Natural killer cell (primary cell): ENCODE data around the gene CRKL. TPM values are rescaled to one million over a fixed set of nuclear protein-coding genes. Genes with fewer than 3 reads are reported as not detected.
"Not testable (repeated sequence)": the region's sequence is repeated elsewhere in the genome, so short reads cannot be mapped to it uniquely, and the experiment has no call there.

Experiments used
- ATAC-seq, 3 donors: fragments of 150-1000 bp in 2 of 3; fragments of 200-7000 bp in 1 of 3; cut with Tn5 transposase; 1 replicate in 1 of 3; 2 replicates in 2 of 3; pipeline ENCODE4 v1.10.0; 2021; ENCODE audit warnings: mild to moderate bottlenecking in 2 of 3, moderate library complexity in 2 of 3
- DNase-seq, 2 donors: peaks; one replicate each; pipeline versions ENCODE4 v3.0.0 to v3.0.0-alpha.2; 2013 to 2021; ENCODE audit warnings: mixed read lengths in 1 of 2
- H3K27ac ChIP-seq: one replicate; pipeline ENCODE4 v1.5.1; 2013; ENCODE audit warnings: mild to moderate bottlenecking, low read length
- H3K27me3 ChIP-seq: one replicate; pipeline ENCODE4 v1.6.1; 2013; ENCODE audit warnings: low read length; ENCODE audit not compliant: control insufficient read depth, insufficient read depth
- H3K36me3 ChIP-seq: one replicate; pipeline ENCODE4 v1.6.1; 2013; ENCODE audit warnings: low read length; ENCODE audit not compliant: control insufficient read depth, insufficient read depth
- H3K4me1 ChIP-seq: one replicate; pipeline ENCODE4 v1.6.1; 2013; ENCODE audit warnings: low read length; ENCODE audit not compliant: control insufficient read depth, insufficient read depth
- H3K4me3 ChIP-seq: one replicate; pipeline ENCODE4 v1.5.1; 2013; ENCODE audit warnings: low read length
- H3K9me3 ChIP-seq: one replicate; pipeline ENCODE4 v1.6.1; 2013; ENCODE audit warnings: low read length; ENCODE audit not compliant: control insufficient read depth, insufficient read depth
- H3K27ac Mint-ChIP-seq, 2 donors: one replicate each; pipeline ENCODE4 v1.8.0; 2022; ENCODE audit warnings: mild to moderate bottlenecking in 2 of 2, mixed read lengths in 2 of 2, moderate library complexity in 1 of 2
- H3K27me3 Mint-ChIP-seq, 2 donors: one replicate each; pipeline ENCODE4 v1.8.0; 2022; ENCODE audit warnings: low read depth in 2 of 2, mixed read lengths in 2 of 2
- H3K36me3 Mint-ChIP-seq: one replicate; pipeline ENCODE4 v1.8.0; 2022; ENCODE audit warnings: mixed read lengths
- H3K4me1 Mint-ChIP-seq, 2 donors: one replicate each; pipeline ENCODE4 v1.8.0; 2022; ENCODE audit warnings: mixed read lengths in 2 of 2
- H3K4me3 Mint-ChIP-seq: one replicate; pipeline ENCODE4 v1.8.0; 2022; ENCODE audit warnings: mild to moderate bottlenecking, moderate library complexity, mixed read lengths
- H3K9me3 Mint-ChIP-seq, 2 donors: one replicate each; pipeline ENCODE4 v1.8.0; 2022; ENCODE audit warnings: mixed read lengths in 2 of 2
- CTCF ChIP-seq: fragments of 200-600 bp; IDR thresholded peaks from one replicate; pipeline ENCODE4 v1.8.0; 2022; ENCODE audit warnings: antibody characterized with exemption
- whole genome bisulfite sequencing: methylation state at CpG from one replicate; pipeline ENCODE4 v1.1.7; 2013; ENCODE audit warnings: missing lambda C conversion rate; ENCODE audit not compliant: insufficient coverage; 5-methylcytosine and 5-hydroxymethylcytosine counted together
- intact Hi-C: fragments of 100-400 bp; cut with micrococcal nuclease; formaldehyde crosslinking; loops from one replicate; pipeline ENCODE4 v1.14.2; 2022
- total RNA-seq, 4 donors: library from RNA; stranded (reverse); fragments of 120-200 nt in 1 of 4; gene quantifications; one replicate each; pipeline versions ENCODE4 v1.2.3 to v1.2.4, GENCODE V29; 2013 to 2022

Gene CRKL
- total RNA-seq, 3 donors from 2014 or later (not counting 1 experiment from before 2014, with no cell fraction given), result 50.7 to 71.2 (median 67.4) TPM

- peaks cover 41% of the 10 kb centered on the region for H3K36me3 ChIP-seq
- H3K4me1 ChIP-seq, result peaks cover 10% of the 10 kb centered on the region
- intact Hi-C loops, result no loop called here
- WGBS, result 100% methylated on average over 4 of the region's 6 CpGs
- H3K4me3 ChIP-seq, result no peak overlapping the region
- no peak for ATAC-seq
- H3K27ac ChIP-seq, result no peak overlapping the region
- TF ChIP-seq CTCF, result no peak
- H3K9me3 Mint-ChIP-seq, result no peaks in the 10 kb centered on the region
- no peaks in the 10 kb centered on the region for H3K9me3 ChIP-seq
- H3K27me3 Mint-ChIP-seq, result no peaks in the 10 kb centered on the region
- H3K36me3 Mint-ChIP-seq, result peaks cover 31% of the 10 kb centered on the region
- no peak overlapping the region for H3K4me3 Mint-ChIP-seq
- peaks cover 9% of the 10 kb centered on the region in 2 donors for H3K4me1 Mint-ChIP-seq
- no peak for DNase-seq
- no peak overlapping the region for H3K27ac Mint-ChIP-seq
- H3K27me3 ChIP-seq, result no peaks in the 10 kb centered on the region
These were observed 28.0 kb upstream of the CRKL start for GRCh38 chr22:20889025-20889704.

- no peaks in the 10 kb centered on the region for H3K27me3 ChIP-seq
- peaks cover 10% of the 10 kb centered on the region for H3K4me1 ChIP-seq
- H3K27me3 Mint-ChIP-seq, result no peaks in the 10 kb centered on the region
- H3K9me3 ChIP-seq, result no peaks in the 10 kb centered on the region
- ATAC-seq, result no peak
- TF ChIP-seq CTCF, result no peak
- over 99% methylated on average over 12 of the region's 13 CpGs for WGBS
- intact Hi-C loops, result no loop called here
- H3K4me3 Mint-ChIP-seq, result no peak overlapping the region
- H3K36me3 Mint-ChIP-seq, result peaks cover 25% of the 10 kb centered on the region
- H3K4me3 ChIP-seq, result no peak overlapping the region
- peaks cover 36% of the 10 kb centered on the region for H3K36me3 ChIP-seq
- no peak overlapping the region for H3K27ac ChIP-seq
- H3K27ac Mint-ChIP-seq, result no peak overlapping the region
- DNase-seq, result no peak
- peaks cover 9% of the 10 kb centered on the region in 2 donors for H3K4me1 Mint-ChIP-seq
- no peaks in the 10 kb centered on the region for H3K9me3 Mint-ChIP-seq
These were observed 27.2 kb upstream of the CRKL start for GRCh38 chr22:20889904-20890540.

DNA sequence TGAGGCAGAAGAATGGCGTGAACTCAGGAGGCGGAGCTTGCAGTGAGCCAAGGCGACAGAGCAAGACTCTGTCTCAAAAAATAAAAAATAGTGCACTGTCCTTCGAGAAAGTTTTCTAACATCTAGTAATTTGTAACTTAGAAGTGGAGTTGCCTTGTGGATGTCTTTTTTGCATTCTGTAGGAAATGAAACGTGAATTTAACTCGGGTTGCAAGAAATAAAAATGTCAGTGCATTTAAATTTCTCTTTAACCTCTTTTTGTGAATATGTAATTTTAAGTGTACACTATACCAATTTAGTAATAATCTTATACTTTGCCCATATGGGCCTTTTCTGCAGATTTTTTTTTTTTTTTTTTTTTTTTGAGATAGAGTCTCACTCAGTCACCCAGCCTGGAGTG is 26.2 kb upstream of the CRKL start:
- H3K4me3 Mint-ChIP-seq, result no peak overlapping the region
- no peaks in the 10 kb centered on the region for H3K27me3 Mint-ChIP-seq
- no peak overlapping the region for H3K27ac Mint-ChIP-seq
- H3K36me3 Mint-ChIP-seq, result peaks cover 25% of the 10 kb centered on the region
- peaks cover 0 to under 1% of the 10 kb centered on the region in 2 donors for H3K4me1 Mint-ChIP-seq
- H3K27me3 ChIP-seq, result no peaks in the 10 kb centered on the region
- intact Hi-C loops, result no loop called here
- peaks cover 31% of the 10 kb centered on the region for H3K36me3 ChIP-seq
- H3K4me1 ChIP-seq, result peaks cover 1% of the 10 kb centered on the region
- H3K9me3 ChIP-seq, result no peaks in the 10 kb centered on the region
- no peak overlapping the region for H3K4me3 ChIP-seq
- H3K9me3 Mint-ChIP-seq, result no peaks in the 10 kb centered on the region
- 100% methylated on average over 4 of the region's 6 CpGs for WGBS
- no peak for DNase-seq
- no peak for ATAC-seq
- no peak for TF ChIP-seq CTCF
- H3K27ac ChIP-seq, result no peak overlapping the region

DNA sequence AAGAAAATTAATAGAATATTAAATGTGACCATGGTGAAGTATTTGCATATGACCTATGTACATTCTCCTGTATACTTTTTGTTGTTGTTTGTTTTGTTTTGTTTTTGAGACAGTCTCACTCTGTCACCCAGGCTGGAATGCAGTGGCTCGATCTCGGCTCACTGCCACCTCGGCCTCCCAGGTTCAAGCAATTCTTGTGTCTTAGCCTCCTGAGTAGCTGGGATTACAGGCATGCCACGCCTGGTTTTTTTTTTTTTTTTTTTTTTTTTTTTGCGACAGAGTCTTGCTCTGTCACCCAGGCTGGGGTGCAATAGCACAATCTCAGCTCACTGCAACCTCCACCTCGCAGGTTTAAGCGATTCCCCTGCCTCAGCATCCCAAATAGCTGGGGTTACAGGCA is 19.5 kb upstream of the CRKL start:
- H3K36me3 ChIP-seq, H3K27ac Mint-ChIP-seq, H3K27me3 Mint-ChIP-seq, DNase-seq, H3K4me3 Mint-ChIP-seq, H3K4me1 Mint-ChIP-seq, H3K4me3 ChIP-seq, H3K27ac ChIP-seq, H3K27me3 ChIP-seq, H3K9me3 ChIP-seq, H3K4me1 ChIP-seq, H3K36me3 Mint-ChIP-seq, ATAC-seq, H3K9me3 Mint-ChIP-seq, intact Hi-C loops: not testable (repeated sequence)
- WGBS, result 92% methylated on average over 7 of the region's 7 CpGs
